Measurements from ENCODE around the gene CD180.

GRCh38 chr5:67176936-67177335, 19.7 kb downstream of the CD180 start:
- TF ChIP-seq POLR2A (IDR thresholded peaks at IDR 0.05; ENCODE audit: extremely low read depth, insufficient read length) (no peak), CTCF (IDR thresholded peaks at IDR 0.05; ENCODE audit: low read depth, low read length) (no peak), MAX (IDR thresholded peaks at IDR 0.05; ENCODE audit: low read depth, low read length) (no peak), MYC (IDR thresholded peaks at IDR 0.05; ENCODE audit: low read depth, low read length) (no peak)
